ENCODE measurements around the gene PANK3. TPM values are rescaled to one million over a fixed set of nuclear protein-coding genes. Genes with fewer than 3 reads are reported as not detected.
"Not testable (repeated sequence)": the region's sequence is repeated elsewhere in the genome, so short reads cannot be mapped to it uniquely, and the experiment has no call there.

PANK3 gene
- total and polyA plus RNA-seq, 10 donors: 3.8 to 70.9 (median 40.3) TPM

DNA sequence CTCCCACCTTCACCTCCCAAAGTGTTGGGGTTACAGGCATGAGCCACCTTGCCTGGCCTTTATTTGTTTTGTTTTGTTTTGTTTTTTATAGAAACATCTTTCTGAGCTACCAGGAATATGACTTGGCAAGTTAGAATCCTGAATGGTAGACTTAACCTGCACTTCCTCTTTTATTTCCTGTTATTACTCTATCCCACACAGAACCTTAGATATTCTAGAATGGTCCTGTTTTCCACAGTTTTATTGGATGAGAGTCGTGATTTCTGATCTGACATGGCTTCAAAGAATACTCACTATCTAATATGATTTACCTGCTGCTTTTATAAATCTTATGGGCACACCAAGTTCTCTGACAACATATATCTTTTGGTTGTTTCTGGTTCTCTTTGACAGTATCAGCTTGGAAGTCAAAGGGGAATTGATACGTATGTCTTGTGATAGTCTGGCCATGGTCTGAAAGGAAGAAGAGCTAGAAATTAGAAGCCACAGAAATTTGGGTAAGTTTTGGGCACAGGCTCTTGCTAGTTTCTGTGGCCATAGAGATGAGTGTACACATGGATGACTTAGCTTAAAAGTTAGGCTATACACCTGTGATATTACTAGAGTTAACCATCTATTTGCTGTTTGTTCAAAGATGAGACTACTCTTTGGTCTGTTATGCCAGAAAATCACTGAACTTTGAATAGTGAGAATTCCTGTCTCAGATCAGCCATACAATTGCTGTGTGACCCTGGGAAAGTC, 4.7 kb upstream of the PANK3 start:
- TF ChIP-seq, protein P1, sequence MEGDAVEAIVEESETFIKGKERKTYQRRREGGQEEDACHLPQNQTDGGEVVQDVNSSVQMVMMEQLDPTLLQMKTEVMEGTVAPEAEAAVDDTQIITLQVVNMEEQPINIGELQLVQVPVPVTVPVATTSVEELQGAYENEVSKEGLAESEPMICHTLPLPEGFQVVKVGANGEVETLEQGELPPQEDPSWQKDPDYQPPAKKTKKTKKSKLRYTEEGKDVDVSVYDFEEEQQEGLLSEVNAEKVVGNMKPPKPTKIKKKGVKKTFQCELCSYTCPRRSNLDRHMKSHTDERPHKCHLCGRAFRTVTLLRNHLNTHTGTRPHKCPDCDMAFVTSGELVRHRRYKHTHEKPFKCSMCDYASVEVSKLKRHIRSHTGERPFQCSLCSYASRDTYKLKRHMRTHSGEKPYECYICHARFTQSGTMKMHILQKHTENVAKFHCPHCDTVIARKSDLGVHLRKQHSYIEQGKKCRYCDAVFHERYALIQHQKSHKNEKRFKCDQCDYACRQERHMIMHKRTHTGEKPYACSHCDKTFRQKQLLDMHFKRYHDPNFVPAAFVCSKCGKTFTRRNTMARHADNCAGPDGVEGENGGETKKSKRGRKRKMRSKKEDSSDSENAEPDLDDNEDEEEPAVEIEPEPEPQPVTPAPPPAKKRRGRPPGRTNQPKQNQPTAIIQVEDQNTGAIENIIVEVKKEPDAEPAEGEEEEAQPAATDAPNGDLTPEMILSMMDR (IDR thresholded peaks at IDR 0.05 in 8 of 11, conservative IDR thresholded peaks at IDR 0.05 in 3 of 11): no peak
- TF ChIP-seq POLR2A (IDR thresholded peaks at IDR 0.05) (no peak), POLR2AphosphoS5 (IDR thresholded peaks at IDR 0.05) (no peak)
- Histone ChIP-seq H3K9me3 (no peaks in the 10 kb centered on the region), H3K27ac (no peak overlapping the region), H3K36me3 (no peaks in the 10 kb centered on the region), H3K4me3 (no peak overlapping the region), H3K4me1 (peaks cover 0 to 8% (median 3%) of the 10 kb centered on the region in 6 donors), H3K27me3 (replicated peaks in 1 of 7) (peaks cover 0 to 5% (median 0%) of the 10 kb centered on the region in 7 donors)
- DNase-seq: no peak
- WGBS, 5 donors: 36 to 58% (median 42%) methylated on average over 2 of the region's 2 CpGs
- intact Hi-C loops (cut with DNase I; ENCODE audit: low total_unique reads): no loop called here

DNA sequence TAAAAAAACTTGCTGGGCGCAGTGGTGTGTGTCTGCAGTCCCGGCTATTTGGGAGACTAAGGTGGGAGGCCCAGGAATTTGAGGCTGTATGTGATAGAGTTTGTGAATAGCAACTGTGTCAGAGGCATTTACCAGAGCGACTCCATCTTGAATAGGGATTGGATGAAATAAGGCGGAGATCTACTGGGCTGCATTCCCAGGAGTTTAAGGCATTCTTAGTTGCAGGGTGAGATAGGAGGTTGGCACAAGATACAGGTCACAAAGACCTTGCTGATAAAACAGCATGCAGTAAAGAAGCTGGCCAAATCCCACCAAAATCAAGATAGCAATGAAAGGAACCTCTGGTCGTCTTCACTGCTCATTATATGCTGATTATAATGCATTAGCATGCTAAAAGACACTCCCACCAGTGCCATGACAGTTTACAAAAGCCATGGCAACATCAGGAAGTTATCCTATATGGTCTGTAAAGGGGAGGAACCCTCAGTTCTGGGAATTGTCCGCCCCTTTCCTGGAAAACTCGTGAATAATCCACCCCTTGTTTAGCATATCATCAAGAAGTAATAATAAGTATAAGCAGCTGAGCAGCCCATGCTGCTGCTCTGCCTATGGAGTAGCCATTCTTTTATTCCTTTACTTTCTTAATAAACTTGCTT, 1.8 kb upstream of the PANK3 start:
- H3K27me3 ChIP-seq (replicated peaks in 1 of 7); H3K9me3 ChIP-seq; DNase-seq; H3K36me3 ChIP-seq; H3K4me3 ChIP-seq; H3K27ac ChIP-seq; intact Hi-C loops (cut with DNase I; ENCODE audit: low total_unique reads): not testable (repeated sequence)
- WGBS, 5 donors: 90 to 94% (median 92%) methylated on average over 7 of the region's 7 CpGs
- peaks cover 14 to 38% (median 27%) of the 10 kb centered on the region in 6 donors for H3K4me1 ChIP-seq

DNA sequence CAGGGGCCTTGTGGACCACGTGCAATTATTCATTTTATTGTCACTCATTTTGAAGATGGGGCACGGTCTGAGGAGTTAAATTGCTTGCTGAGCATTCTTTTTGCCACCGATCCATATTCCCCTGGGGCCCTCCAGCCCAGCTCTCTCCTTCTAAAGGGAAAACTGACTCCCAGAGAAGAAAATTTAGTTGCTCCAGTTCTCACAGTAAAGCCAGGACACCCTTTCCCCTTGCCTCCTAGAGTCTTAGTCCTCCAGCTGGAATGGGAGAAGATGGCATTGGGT, 1.0 kb upstream of the PANK3 start:
- no peak for TF ChIP-seq POLR2AphosphoS5 (IDR thresholded peaks at IDR 0.05)
- TF ChIP-seq, protein P1 (IDR thresholded peaks at IDR 0.05 in 8 of 11, conservative IDR thresholded peaks at IDR 0.05 in 3 of 11): no peak
- no peak for TF ChIP-seq POLR2A (IDR thresholded peaks at IDR 0.05)
- H3K36me3 ChIP-seq: no peaks in the 10 kb centered on the region
- no peak for DNase-seq
- H3K4me3 ChIP-seq: peak overlapping the region in 7 of 8 donors; percentile 75 to 94 (median 83)
- intact Hi-C loops (cut with DNase I; ENCODE audit: low total_unique reads): no loop called here
- H3K27me3 ChIP-seq (replicated peaks in 1 of 7): no peaks in the 10 kb centered on the region
- peak overlapping the region; percentile 81 to 98 (median 95) for H3K27ac ChIP-seq
- H3K4me1 ChIP-seq: peaks cover 14 to 46% (median 28%) of the 10 kb centered on the region in 6 donors
- WGBS, 5 donors: 37 to 55% (median 46%) methylated on average over 3 of the region's 3 CpGs
- no peaks in the 10 kb centered on the region for H3K9me3 ChIP-seq

DNA sequence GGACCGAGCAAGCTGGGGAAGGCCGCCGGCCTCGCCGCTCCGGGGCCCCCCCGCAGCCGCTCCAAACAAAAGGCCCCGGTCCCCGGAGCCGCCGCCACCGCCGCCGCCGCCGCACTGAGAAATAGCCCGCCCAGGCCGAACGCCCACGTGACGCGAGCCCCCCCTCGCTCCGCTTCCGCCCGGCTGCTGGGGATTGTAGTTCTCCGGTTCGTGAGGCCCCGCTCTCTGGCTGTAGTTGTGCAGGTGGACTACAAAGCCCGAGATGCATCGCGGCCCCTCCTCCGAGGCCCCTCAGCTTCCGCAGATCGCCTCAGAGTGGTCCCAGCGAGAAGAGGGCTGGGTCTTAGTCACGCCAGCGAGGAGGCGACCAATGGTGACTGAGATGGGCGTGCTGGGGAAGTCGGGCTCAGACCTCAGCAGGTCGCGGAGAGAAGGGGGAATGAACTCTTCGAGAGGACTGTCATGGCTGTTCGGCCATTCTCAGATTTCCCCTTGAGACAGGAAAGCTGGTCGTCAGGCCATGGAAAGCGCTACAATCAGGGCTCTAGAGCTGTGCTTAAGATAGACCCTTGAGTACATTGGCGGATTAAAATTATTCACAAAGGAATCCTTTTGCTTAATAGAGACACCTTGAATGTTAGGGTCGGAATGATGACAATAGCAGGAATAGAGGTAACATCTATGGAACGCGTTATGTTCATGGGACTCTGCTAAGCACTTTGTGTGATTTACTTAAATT, 489 bp upstream of the PANK3 start:
- 2 to 6% (median 3%) methylated on average over 20 to 52 of the region's 52 CpGs for WGBS, 5 donors

More for the DNA sequence above, 489 bp upstream of the PANK3 start:
- Histone ChIP-seq H3K27ac (peak overlapping the region; percentile 81 to 98 (median 95)), H3K4me3 (peak overlapping the region; percentile 68 to 94 (median 82)), H3K9me3 (no peaks in the 10 kb centered on the region), H3K36me3 (no peaks in the 10 kb centered on the region), H3K4me1 (peaks cover 14 to 51% (median 28%) of the 10 kb centered on the region in 6 donors), H3K27me3 (replicated peaks in 1 of 7) (no peaks in the 10 kb centered on the region)
- DNase-seq: peak; percentile 99
- TF ChIP-seq, protein P1 (IDR thresholded peaks at IDR 0.05 in 8 of 11, conservative IDR thresholded peaks at IDR 0.05 in 3 of 11): no peak
- TF ChIP-seq POLR2AphosphoS5 (IDR thresholded peaks at IDR 0.05) (peak; percentile 93 to 94 (median 93)), POLR2A (IDR thresholded peaks at IDR 0.05) (peak in 2 of 3 donors; percentile 7 to 67)
- intact Hi-C loops (cut with DNase I; ENCODE audit: low total_unique reads): no loop called here

Measured in spleen (tissue), 11 donors.